Measurements from ENCODE around the gene MTPN.

The MTPN gene

GRCh38 chr7:136015638-136016037 lies 38.5 kb upstream of the MTPN start:
- DNase-seq (ENCODE audit: low spot score), result no peak
- POLR2A ChIA-PET (ENCODE audit: low non-redundant PET), result no interaction called here
- no peak overlapping the region for H3K27ac ChIP-seq
- CTCF ChIA-PET, result interaction anchor here (0.7 kb wide), 1 partner anchor 18 kb away, joined by 4 read pairs; no protein-coding TSS in a partner anchor
- no peak for TF ChIP-seq CTCF (conservative IDR thresholded peaks at IDR 0.05; ENCODE audit: low read depth)

GRCh38 chr7:136014659-136015058 lies 37.5 kb upstream of the MTPN start:
- no peak overlapping the region for H3K27ac ChIP-seq
- ChIA-PET CTCF (no interaction called here), POLR2A (ENCODE audit: low non-redundant PET) (no interaction called here)
- no peak for DNase-seq (ENCODE audit: low spot score)
- no peak for TF ChIP-seq CTCF (conservative IDR thresholded peaks at IDR 0.05; ENCODE audit: low read depth)

- no peak for TF ChIP-seq CTCF (conservative IDR thresholded peaks at IDR 0.05; ENCODE audit: low read depth)
- ChIA-PET CTCF (interaction anchor here (0.7 kb wide), 1 partner anchor 1952 kb away, joined by 4 read pairs; no protein-coding TSS in a partner anchor), POLR2A (ENCODE audit: low non-redundant PET) (no interaction called here)
- no peak overlapping the region for H3K27ac ChIP-seq
- DNase-seq (ENCODE audit: low spot score), result no peak
These were observed 35.1 kb upstream of the MTPN start for GRCh38 chr7:136012238-136012637.

- peak; percentile 83 for TF ChIP-seq CTCF (conservative IDR thresholded peaks at IDR 0.05; ENCODE audit: low read depth)
- no peak overlapping the region for H3K27ac ChIP-seq
- ChIA-PET CTCF (interaction anchor here (0.6 to 1.0 kb wide), 3 partner anchors 17 to 366 kb away, joined by 3 to 4 read pairs (median 3); no protein-coding TSS in a partner anchor), POLR2A (ENCODE audit: low non-redundant PET) (no interaction called here)
- peak; percentile 15 for DNase-seq (ENCODE audit: low spot score)
These were observed 32.4 kb upstream of the MTPN start for GRCh38 chr7:136009488-136010079.

- no peak for DNase-seq (ENCODE audit: low spot score)
- H3K27ac ChIP-seq, result no peak overlapping the region
- no peak for TF ChIP-seq CTCF (conservative IDR thresholded peaks at IDR 0.05; ENCODE audit: low read depth)
- ChIA-PET CTCF (interaction anchor here (0.6 kb wide), 1 partner anchor 1041 kb away, joined by 3 read pairs; no protein-coding TSS in a partner anchor), POLR2A (ENCODE audit: low non-redundant PET) (no interaction called here)
These were observed 29.0 kb upstream of the MTPN start for GRCh38 chr7:136006208-136006607.

- ChIA-PET CTCF (interaction anchor here (1.0 kb wide), 1 partner anchor 203 kb away, joined by 3 read pairs; no protein-coding TSS in a partner anchor), POLR2A (ENCODE audit: low non-redundant PET) (no interaction called here)
- TF ChIP-seq CTCF (conservative IDR thresholded peaks at IDR 0.05; ENCODE audit: low read depth), result no peak
- H3K27ac ChIP-seq, result no peak overlapping the region
- DNase-seq (ENCODE audit: low spot score), result no peak
These were observed 26.9 kb upstream of the MTPN start for GRCh38 chr7:136004083-136004482.
